ENCODE data around the gene BRD1.
"Not testable (repeated sequence)": the region's sequence is repeated elsewhere in the genome, so short reads cannot be mapped to it uniquely, and the experiment has no call there.

The BRD1 gene

GRCh38 chr22:49852898-49853894 is 25.5 kb upstream of the BRD1 start, which contains the start of gene ZBED4:
Gene ZBED4, plus strand, starts transcription at chr22:49853844. Its CDS starts 29,819 bp downstream, at chr22:49883663.
- DNase-seq (ENCODE audit: low spot score), result peak; percentile 99

DNA sequence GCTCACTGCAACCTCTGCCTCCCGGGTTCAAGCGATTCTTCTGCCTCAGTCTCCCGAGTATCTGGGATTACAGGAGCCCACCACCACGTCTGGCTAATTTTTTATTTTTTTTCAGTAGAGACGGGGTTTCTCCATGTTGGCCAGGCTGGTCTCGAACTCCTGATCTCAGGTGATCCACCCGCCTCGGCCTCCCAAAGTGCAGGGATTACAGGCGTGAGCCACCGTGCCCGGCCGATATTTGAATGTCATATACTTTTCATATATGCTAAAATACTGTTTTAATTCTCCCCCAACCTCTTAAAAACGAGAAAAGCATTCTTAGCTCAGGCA is 24.9 kb upstream of the BRD1 start:
- DNase-seq (ENCODE audit: low spot score), result not testable (repeated sequence)

DNA sequence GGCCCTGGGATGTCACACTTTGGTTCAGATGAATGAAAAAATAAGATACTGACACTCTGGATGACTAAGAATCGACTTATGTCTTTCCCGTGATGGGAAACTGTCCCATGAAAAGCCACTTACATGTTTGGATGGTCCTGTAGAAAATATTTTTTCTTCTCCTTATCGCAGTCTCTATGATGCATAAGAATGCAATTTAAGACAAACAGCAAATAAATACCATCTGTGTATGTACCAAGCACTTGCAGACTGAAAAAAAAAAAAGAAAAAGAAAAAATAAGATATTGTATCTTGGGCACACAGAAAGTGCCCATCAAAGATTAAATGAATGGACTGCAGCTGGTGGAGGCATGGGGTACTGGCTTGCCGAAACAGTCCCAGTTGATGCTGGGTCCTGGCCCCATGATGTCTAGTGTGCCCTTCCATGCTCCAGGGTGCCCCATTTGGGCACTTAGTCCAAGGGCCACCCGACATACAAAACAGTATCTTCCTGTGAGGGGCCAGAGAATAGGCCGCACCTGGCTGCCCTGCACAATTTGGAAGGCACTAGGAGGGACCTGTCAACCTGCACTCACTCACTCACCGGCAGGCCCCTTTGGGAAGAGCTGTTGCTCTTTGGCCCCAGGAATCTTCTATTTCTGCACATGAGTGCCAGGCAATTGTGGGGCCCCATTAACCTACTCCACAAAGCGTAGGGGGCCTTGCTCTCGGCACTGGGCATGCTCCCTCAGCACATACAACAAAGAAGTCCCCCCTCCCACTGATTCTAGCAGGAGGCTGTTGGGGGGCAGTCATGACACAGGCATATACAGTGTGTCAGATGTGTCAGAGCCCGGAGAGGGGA is 23.5 kb upstream of the BRD1 start:
- DNase-seq (ENCODE audit: low spot score), result no peak

- no peak for DNase-seq (ENCODE audit: low spot score)
These were observed 22.6 kb upstream of the BRD1 start for GRCh38 chr22:49850021-49850911.

DNA sequence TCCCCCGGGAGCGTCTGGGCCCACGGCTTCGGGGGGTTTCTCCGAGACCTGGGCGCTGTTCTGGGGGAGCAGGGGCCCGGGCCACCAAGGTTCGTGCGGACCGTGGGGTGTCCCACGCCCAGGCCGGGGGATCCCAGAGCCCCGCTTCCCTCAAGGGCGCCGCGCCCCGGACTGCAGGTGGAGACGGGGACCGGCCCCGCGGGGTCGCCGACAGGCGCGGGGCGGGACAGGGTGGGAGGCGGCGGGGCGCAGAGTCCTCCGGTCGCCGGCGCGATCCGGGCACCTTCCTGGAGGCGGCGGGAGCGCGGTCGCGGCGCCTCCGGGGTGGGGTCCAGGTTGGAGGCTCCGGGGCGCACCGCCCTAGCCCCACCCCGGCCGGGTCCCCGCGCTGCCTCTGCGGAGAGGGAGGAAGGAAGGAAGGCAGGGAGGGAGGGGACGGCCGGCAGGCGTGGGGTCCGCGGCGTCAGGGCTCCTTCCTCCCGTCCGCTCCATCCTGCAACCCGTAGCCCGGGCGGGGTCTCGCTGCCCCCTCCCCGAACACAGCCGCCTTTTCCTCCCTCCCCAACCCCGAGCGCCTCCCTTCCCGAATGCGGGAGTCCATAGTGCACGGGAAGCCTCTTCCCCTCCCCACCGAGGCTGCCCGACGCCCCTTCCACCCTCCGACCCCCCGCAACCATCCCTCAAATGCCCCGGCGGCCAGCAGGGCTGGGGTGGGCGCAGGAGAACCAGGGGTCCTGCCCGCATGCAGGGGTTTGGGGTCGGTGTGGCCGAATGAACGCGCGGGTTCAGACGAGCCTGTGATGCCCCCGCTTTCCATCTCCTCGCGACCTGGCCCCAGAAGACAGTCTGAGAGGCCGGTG is 21.7 kb upstream of the BRD1 start:
- DNase-seq (ENCODE audit: low spot score), result no peak

- no peak for DNase-seq (ENCODE audit: low spot score)
These were observed 21.1 kb upstream of the BRD1 start for GRCh38 chr22:49848690-49849160.

- no peak for DNase-seq (ENCODE audit: low spot score)
These were observed 20.3 kb upstream of the BRD1 start for GRCh38 chr22:49847751-49848689.

DNA sequence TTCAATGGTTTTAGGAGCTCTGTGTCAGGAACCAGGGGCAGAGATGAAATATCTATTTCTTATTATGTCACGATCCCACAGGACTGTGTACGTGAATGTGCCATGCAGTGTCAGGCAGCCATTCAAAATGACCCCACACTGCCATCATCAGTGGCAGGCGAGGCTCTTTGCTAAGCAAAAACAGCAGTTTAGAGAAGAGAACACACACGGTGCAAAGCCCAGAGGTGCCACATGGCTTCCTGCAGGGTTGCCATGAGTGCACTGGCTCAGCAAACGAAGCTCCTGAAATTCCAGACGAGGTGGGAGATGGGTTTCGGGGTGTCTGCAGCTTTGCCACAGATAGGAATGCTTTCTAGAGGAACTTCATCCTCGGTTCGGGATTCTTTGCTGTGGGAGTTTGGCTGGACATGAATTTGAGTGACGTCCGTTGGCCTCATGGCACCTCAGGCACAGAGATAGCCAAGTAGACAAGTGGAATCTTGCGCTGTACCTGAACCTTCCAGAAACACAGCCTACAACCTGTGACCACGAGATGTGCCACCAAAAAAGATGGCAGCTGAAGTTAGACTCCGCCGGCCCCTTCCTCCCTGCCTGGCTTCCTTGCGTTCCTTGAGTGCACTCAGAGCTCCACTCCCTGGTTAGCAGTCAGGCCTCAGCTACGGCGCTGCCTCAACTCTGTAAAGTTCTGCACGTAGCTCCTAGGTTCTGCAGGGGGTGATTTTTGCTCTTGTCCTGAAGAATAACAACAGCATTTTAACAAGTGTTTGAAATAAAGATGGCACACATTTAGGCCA is 18.2 kb upstream of the BRD1 start:
- DNase-seq (ENCODE audit: low spot score), result no peak

- DNase-seq (ENCODE audit: low spot score), result no peak
These were observed 17.6 kb upstream of the BRD1 start for GRCh38 chr22:49845241-49845640.

GRCh38 chr22:49838771-49839717 is 11.4 kb upstream of the BRD1 start:
- no peak for DNase-seq (ENCODE audit: low spot score)

DNA sequence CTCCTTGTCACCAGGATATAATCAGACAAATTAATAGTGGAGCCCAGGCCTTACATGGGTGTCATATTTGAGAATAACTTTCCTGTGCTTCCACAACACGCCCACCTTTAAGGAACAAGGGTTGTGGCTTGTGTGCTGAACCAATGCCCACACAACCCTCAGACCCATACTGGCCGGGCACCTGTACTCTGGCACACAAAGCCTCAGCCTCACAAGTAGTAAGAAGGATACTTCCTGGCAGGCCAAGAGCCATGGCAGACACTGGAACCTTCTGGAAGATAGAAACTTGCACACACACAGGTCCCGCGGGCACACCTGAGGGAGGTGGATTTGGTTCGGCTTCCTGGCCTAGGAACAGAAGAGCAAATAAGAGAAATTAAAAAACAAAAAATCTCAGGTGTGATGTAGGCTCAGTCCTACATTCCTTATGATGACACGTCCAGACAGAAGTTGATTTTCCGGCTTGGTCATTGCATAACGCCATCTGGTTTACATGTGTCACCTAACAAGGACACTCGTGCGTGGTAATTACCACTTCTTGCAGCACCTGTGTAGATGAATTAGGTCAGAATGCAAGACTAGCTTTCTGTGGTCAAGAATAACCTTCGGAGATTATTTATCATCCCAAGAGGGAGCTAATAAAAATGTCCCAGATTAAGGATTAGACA is 5.8 kb upstream of the BRD1 start:
- no peak for DNase-seq (ENCODE audit: low spot score)

- DNase-seq (ENCODE audit: low spot score), result no peak
These were observed 1.6 kb upstream of the BRD1 start for GRCh38 chr22:49829044-49829853.

- no peak for DNase-seq (ENCODE audit: low spot score)
These were observed 909 bp upstream of the BRD1 start for GRCh38 chr22:49828599-49828965.

GRCh38 chr22:49827271-49827852 is 311 bp downstream of the BRD1 start:
- DNase-seq (ENCODE audit: low spot score), result no peak

DNA sequence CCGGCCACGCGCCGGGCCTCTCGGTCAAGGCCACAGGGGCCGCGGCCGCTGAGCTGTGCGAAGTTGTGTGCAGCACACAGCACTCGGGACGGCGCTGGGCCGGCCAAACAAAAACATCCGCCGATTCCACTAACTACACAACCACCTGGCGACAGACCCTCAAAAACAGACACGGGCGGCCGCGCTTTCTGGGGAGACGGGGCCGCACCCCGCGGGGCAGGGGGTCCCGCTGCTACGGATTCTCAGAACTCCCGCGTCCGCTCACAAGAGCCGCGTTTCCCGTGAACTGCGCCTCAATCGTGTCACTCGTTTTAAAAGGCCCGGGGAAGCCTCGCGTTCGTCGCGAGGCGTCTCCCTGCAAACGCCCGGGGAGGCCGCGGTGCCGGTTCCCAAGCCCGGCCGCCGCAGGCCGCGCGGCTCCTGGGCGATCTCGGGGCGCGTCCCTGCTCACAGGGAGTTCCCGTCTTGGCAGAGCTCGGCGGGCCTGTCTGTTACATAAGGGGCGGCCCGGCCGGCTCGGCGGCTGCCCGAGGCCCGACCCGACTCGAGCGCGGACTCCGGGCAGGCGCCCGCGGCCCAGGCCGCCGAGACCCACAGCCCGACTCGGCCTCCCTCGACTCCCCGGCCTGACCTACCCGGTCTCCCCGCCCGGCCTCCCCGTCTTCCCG is 936 bp downstream of the BRD1 start:
- DNase-seq (ENCODE audit: low spot score), result no peak

Measured in LoVo (cell line).